Astrocyte (in vitro differentiated cells and primary cell): Measurements from ENCODE around the gene TMEM141.

ENCODE experiments used
- EZH2 ChIP-seq: IDR thresholded peaks from 2 replicates; pipeline ENCODE4 v1.6.1; 2012; ENCODE audit warnings: mild to moderate bottlenecking, low read length, inconsistent platforms; ENCODE audit not compliant: insufficient read depth
- TF ChIP-seq, protein P1 (sequence below): IDR thresholded peaks from 2 replicates; pipeline ENCODE4 v1.5.1; 2011; ENCODE audit warnings: low read depth, mild to moderate bottlenecking, inconsistent platforms, low read length, moderate library complexity; ENCODE audit not compliant: insufficient read depth

DNA sequence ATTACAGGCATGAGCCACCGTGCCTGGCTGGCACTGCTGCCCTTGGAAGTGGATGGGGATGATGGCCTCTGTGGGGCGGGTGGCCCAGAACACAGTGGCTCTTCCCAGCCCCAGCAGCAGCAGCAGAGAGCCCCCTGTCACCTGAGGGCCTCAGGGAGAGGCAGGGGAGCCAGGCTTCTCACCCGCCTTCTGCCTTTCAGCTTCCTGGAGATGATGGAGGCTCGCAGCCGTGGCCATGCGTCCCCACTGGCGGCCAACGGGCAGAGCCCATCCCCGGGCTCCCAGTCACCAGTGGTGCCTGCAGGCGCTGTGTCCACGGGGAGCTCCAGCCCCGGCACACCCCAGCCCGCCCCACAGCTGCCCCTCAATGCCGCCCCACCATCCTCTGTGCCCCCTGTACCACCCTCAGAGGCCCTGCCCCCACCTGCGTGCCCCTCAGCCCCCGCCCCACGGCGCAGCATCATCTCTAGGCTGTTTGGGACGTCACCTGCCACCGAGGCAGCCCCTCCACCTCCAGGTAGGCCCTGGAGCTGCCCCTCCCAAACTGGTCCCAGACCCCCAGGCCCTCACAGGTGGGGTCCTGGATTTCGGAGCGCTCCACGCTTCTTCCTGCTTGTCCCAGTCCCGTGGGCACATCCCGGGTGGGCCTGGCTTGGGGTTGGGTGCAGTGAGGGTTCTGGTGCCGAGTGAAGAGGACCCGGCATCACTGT, 46.2 kb downstream of the TMEM141 start:
- TF ChIP-seq, protein P1, sequence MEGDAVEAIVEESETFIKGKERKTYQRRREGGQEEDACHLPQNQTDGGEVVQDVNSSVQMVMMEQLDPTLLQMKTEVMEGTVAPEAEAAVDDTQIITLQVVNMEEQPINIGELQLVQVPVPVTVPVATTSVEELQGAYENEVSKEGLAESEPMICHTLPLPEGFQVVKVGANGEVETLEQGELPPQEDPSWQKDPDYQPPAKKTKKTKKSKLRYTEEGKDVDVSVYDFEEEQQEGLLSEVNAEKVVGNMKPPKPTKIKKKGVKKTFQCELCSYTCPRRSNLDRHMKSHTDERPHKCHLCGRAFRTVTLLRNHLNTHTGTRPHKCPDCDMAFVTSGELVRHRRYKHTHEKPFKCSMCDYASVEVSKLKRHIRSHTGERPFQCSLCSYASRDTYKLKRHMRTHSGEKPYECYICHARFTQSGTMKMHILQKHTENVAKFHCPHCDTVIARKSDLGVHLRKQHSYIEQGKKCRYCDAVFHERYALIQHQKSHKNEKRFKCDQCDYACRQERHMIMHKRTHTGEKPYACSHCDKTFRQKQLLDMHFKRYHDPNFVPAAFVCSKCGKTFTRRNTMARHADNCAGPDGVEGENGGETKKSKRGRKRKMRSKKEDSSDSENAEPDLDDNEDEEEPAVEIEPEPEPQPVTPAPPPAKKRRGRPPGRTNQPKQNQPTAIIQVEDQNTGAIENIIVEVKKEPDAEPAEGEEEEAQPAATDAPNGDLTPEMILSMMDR, result no peak
- no peak for TF ChIP-seq EZH2
